CD4-positive, alpha-beta T cell treated with Interleukin-12 subunit alpha and Interleukin-12 subunit beta, for 1 hour (primary cell): ENCODE results near the gene IL1RAPL2.
"Not testable (repeated sequence)": the region's sequence is repeated elsewhere in the genome, so short reads cannot be mapped to it uniquely, and the experiment has no call there.

Source experiments
- DNase-seq: peaks from one replicate; pipeline ENCODE4 v3.0.0-alpha.2; 2020

Gene IL1RAPL2

DNA sequence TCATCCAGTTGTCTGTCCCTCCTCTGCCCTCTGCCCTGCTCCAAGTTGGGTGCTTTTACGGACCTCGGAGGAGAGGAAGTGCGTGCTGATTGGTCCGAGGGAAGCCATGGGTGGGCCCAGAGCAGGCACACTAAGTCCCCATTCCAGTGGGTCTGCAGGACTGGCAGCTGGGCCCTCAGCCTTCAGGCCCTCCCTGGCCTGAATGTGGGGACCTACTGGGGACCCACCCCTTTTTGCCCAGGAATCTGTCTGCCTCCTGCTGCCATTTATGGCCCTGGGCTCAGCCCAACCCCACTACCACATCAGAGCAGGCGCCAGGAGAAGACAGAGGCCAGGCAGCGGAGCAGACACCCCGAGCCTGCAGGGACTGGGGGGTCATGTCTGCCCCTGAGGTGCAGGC is 484.9 kb downstream of the IL1RAPL2 start:
- no peak for DNase-seq

DNA sequence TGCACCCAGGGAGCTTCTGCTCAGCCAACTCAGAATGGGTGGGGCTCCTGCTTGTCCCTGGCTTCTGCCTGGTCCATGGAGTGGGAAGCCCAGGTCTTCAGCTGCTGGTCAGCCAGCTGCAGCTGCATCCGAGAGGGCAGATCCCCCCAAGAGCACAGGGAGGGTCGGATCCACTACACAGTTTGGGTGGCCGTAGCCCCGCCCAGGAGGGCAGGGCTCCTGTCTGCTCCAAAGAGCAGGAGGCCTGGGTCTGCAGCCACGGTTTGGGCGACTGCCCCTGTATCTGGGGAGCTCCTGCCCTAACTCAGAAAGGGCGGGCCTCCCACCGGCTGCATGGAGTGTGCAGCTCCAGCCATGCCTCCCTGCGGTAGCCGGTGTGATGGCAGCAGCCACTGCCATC is 485.4 kb downstream of the IL1RAPL2 start:
- DNase-seq = no peak

DNA sequence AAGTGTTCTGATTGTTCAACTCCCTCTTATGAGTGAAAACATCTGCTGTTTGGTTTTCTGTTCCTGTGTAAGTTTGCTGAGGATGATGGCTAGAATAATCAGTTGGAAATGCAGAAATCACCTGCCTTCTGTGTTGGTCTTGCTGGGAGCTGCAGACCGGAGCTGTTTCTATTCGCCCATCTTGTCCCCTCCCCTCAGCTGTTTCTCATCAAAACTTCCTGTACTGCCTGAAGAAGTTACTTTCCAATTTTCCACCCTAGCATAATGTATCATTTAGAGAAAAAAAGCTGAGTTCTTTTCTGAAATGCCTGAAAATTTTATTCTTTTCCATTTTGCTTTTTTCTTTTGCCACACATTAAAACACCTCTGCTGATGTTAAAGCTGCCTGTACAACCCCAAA is 486.9 kb downstream of the IL1RAPL2 start:
- no peak for DNase-seq

DNA sequence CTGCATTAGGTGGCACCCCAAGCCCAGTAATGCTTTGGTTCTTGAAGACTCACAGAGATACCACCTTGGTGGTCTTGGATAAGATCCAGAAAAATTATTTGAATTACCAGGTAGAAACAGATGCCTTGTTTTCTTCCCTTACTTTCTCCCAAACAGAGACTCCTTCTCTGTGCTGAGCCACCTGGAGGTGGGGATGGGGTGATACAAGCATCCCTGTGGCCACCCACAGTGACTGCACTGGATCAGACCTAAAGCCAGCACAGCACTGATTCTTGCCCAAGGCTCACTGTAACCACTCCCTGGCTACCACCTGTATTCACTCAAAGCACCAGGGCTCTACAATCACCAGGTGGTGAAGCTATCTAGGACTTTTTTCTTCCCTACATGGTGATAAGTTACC is 497.7 kb downstream of the IL1RAPL2 start:
- no peak for DNase-seq

DNA sequence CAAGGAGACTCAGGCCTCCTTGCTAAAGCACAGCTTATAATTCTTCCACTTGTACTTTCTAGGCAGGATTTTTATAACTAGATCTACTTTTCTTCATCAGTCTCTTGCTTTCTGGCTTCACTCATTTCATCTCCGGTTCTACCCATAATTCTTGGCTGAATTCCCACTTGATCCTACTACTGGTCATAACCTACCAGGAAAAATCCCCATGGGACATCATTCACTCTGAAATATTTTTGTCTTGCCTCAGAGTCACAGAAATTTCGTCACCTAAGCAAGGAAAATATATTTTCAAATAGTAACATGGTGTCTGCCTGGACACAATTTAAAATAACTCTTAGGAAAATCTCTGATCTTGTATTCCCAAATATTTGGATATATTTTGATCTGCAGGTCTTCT is 532.2 kb downstream of the IL1RAPL2 start:
- DNase-seq = no peak

DNA sequence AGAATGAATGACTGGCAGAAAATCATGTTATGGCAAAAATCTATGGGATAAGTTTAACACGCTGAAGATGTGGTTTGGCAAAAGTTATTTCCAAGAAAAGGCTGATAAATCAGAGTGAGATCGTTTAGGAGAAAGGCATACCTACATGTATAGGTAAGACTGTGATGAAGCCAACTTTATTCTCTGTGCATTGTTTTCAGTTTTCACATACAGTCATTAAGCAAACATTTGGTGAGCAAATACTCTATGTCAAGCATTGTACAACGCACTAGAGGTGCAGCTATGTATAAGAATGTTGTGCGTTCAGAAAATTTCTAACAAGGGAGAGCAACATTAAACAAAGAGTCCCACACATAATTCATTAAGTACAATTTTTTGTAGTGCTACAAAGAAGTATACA is 532.8 kb downstream of the IL1RAPL2 start:
- DNase-seq = no peak

DNA sequence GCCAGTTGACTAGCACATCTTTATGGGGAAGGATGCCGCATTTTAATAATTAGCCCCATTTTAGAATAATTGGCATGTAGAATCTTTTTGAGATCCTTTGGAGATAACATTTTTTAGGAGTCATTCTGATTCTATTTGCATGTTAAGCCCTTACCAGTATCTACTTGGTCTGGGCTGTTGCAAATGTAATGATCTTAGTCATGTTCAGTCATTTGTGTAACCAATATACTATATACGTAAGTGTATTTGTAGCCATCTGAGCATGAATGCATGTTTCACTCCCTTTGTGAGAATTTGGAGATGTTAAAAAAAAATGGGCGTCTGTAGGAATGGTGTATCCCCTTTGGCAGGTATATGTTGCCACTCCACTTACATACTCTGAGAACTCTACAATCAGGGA is 535.4 kb downstream of the IL1RAPL2 start:
- DNase-seq = no peak

DNA sequence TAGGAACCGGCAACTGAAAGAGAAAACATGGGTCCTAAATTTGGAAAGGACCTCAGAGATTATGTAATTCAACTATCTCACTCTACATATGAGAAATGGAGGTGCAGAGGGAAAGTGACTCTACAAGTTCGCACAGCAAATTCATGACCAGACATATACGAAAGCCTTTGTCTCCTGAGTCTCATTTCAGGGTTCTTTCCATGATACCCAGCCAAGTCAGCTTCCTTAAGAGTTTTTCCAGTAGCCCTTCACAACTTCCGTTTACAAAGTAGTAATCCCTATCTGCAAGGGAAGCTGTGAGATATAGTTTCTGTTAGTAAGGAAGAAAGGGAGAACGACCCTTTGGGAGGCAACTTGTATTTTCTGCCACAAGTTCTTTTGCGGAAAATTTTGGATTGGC is 543.9 kb downstream of the IL1RAPL2 start:
- no peak for DNase-seq

DNA sequence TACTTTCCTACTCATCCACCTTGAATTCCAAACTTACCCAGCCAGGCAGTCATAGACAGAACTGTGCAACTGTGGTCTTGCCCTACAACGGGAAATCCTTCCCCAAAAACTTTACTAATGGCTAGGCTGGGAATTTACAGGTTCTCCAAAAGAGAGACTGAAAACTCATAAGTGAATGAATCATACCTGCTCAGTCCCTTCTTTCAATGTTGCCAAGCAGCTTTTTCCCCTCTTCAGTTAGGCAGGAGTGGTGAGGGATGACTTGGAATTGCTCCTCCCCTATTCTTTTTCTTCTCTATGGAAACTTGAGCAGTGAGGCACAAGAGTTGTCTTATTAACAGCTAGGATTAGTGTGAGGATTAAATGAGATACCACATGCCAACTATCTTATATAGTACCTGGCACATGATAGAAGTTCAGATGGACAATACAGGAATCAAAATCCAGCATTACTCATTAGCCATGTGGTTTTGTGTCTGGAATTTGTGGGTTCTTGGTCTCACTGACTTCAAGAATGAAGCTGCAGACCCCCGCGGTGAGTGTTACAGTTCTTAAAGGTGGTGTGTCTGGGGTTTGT is 548.6 kb downstream of the IL1RAPL2 start:
- DNase-seq = no peak

DNA sequence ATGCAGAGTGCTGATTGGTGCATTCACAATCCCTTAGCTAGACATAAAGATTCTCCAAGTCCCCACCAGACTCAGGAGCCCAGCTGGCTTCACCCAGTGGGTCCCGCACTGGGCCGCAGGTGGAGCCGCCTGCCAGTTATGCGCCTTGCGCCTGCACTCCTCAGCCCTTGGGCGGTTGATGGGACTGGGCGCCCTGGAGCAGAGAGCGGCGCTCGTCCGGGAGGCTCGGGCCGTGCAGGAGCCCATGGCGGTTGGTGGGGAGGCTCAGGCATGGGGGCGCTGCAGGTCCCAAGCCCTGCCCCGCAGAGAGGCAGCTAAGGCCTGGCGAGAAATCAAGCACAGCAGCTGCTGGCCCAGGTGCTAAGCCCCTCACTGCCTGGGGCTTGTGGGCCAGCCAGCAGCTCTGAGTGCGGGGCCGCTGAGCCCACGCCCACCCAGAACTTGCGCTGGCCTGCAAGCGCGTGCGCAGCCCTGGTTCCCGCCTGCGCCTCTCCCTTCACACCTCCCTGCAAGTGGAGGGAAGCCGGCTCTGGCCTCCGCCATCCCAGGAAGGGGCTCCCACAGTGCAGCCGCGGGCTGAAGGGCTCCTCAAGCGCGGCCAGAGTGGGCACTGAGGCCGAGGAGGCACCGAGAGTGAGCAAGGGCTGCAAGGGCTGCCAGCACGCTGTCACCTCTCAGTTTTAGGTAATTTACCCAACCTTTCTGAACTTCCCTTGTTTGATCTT is 549.8 kb downstream of the IL1RAPL2 start:
- not testable (repeated sequence) for DNase-seq

DNA sequence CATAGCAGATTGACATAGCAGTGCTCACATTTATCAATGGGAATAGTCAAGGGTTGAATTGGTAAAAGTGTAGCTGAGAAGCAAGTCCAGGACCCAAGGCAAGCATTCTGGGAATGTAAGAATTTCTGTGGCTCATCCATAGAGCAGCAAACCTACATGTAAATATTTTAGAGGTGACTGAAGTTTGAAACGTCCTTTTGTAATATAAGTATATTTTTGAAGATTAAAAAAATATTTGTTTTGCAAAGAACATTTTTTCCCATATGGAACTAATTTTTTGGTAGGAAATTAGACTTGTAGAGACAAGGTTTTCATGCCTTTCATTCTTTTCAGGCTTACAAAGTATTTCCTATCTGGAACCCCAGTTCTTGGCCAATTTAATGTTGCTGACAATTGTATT is 550.5 kb downstream of the IL1RAPL2 start:
- DNase-seq = no peak

DNA sequence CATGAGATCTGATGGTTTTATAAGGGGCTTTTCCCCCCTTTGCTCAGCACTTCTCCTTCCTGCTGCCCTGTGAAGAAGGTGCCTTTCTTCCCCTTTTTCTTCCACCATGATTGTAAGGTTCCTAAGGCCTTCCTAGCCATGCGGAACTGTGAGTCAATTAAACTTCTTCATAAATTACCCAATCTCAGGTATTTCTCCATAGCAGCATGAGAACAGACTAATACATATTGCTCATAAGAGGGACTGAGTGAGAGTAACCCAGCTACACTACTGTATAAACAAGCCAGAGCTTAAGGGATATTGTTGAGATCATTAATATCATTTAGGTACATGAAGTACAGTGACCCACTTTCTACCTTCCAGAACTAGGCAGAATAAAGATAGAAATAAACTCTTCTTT is 551.6 kb downstream of the IL1RAPL2 start:
- no peak for DNase-seq

DNA sequence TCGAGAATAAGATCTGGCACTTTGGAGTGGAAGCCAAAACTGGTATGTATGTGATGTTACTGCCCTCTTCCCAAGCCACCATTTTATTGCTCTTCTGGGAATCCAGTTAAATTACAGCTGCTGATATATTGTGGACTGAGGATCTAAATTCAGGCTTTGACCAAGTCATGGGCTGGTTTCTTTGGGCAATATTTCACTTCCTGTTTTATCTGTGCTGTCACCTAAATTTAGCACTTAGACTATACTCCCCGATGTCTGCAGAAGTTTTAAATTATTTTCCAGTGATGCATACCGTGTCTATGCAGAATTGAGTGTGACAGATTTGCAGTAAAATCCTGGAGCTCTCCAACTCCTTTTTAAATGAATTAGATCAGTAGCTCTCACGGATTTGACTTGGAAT is 554.5 kb downstream of the IL1RAPL2 start:
- no peak for DNase-seq

DNA sequence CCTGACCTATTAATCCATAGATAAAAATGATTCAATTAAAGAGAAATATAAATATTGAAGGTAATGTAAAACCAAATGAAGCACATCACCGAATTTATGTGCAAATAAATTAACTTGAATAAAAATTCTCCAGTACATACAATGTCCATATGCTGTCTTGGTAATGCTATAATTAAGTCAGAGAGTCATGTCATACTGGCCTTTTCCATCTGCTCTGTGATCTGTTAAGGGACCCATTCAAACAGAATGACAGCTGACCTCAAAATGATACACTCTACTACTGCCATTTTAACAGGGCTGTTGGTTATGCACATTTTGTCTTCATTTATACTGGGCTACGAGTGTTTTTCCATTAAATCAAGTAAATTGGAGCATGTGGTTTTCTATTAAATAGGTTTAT is 555.2 kb downstream of the IL1RAPL2 start:
- no peak for DNase-seq

DNA sequence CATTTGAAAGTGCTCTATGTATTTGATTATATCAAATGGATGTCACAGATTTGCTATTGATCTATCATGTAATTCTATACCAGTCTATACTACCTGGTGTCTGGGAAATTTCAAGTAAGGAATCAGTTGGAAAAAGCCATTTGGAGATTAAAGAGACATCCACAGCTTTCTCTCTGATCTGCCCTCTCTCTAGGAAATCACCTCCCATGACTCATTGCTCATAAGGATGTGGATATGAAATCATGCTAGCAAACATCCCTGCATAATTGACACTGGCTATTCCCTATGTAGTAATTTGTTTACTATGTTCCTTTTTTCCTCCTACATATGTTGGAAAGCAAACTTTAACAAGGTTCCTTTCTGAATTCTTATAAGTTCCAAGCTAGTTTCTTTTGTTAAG is 560.2 kb downstream of the IL1RAPL2 start:
- DNase-seq = no peak

DNA sequence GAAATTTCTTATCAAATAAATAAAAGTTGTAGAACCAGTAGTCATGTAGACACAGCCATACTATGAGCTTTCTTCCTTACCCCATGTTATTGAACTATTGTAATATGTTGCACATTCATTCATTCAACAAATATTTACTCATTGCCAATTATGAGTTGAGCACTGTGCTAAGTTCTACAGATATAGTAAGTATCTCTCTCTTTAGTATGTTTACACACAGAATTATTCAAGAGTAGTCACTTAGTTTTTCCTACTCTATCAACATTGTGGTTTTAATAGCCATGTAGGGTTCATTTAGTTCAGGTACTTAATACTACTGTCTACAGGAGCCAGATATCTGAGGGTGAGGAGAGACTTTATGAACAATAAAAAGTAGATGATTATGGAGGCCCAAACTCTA is 568.3 kb downstream of the IL1RAPL2 start:
- no peak for DNase-seq

DNA sequence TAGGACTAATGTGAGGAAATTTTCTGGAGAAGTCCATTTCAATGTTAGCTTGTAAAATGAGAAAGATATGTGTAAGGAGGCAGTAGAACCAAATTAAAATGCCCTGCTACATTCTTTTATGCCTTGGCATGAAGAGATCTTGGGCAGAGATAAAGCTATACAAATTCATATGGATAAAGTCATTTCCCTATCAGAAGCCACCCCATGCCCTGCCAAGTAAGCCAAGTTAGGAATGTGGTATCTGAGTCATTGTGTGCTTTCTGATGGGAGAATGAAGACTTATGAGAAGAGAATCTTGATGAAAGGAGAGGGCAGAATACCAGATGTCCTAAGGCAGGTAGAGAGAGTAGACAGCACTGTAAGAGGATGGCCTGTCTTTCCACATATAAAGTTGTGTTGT is 570.8 kb downstream of the IL1RAPL2 start:
- DNase-seq = no peak

DNA sequence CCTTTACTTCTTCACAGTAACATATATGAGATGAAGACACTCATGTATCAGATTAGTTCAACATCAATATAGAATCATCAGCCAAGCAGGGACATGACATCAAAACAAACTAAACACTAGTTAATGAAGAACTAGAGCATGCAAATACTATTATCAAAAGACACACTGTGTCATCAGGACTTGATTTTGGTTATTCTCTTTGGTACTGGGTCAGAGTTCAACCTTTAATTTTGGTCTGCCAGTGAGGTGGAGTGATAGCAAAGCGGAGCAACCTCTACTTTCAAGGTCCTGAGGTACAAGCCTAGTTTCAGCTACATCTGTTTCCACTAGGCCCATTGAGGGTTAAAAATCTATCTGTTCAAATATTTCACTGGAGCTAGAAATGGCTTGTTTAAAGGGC is 584.0 kb downstream of the IL1RAPL2 start:
- no peak for DNase-seq

DNA sequence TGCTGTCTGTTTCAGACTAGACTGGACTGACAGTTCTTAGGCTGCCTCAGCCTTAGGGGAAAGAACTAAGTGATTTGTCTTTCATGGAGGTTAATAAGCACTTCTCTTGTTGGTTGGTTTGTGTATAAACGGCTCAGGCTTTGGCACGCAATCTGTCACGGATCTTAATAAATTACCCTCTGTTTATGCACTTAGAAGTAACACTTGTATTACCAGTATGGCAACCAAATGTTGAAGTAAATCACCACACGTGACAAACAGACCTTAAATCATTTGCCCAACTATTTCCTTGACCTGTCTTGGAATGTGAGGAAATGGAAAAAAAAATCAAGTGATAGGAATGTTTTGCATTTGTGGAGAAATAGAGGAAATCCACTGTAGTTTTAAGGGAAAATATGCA is 584.6 kb downstream of the IL1RAPL2 start:
- DNase-seq = no peak

DNA sequence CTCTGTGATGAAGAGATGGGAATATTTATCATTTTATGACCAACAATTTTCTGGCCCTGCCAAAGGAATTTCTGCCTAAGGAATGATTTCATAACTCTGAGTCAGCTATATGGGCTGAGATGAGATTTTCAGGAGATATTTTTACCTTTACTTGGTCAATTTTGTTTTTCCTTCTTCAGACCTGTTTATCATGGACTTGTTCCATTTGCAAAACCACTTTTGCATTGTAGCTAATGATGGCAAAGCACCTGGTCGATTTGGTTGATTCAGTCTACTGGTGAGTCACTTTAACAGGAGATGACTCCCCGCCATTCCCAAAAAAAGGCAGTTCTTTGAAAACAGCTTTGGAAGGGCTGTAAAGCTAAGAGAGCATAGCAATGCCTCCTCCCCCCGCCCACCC is 601.2 kb downstream of the IL1RAPL2 start:
- no peak for DNase-seq

DNA sequence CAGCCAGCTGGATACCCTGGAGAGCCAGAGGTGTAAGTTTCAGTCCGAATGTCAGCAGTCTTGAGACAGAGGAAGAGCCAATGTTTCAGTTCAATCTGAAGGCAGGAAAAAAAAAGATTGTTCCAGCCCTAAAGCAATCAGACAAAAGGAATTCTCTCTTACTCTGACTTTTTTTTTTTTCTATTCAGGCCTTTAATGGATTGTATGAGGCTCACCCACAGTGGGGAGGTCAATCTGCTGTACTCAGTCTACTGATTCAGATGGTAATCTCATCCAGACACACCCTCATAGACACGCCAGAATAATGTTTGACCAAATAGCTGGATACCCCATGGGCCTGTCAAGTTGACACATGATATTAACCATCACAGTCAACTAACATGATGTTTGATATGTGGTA is 602.6 kb downstream of the IL1RAPL2 start:
- DNase-seq = no peak

DNA sequence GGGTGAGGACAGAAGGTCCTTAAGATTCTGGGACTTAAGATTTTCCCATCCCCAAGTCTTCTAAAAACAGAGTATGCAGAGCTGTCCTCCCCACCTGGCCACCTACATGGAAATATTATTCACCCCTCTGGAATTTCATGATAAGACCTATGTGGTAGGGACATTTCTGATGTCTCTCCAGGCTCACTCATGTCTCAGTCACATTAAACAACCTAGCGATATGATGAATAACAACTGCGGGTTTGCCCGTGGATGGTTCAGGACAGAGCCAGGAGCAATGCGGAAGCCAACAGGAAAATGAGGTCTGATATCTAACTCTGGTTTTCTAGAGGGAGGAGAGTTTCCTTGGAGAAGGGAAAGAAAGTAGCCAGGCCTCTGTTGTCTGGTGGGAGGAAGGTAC is 607.1 kb downstream of the IL1RAPL2 start:
- no peak for DNase-seq

DNA sequence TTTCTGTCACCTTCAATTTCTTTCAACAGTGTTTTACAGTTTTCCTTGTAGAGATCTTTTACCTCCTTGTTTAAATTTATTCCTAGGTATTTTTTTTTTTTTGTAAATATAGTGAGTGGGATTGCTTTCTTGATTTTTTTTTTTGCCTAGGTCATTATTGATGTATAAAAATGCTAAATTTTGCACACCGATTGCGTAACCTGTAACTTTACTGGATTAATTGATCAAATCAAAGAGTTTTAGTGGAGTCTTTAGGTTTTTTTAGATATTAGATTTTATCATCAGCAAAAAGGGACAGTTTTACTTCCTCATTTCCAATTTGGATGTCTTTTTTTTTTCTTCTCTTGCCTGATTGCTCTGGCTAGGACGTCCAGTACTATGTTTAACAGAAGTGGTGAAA is 613.6 kb downstream of the IL1RAPL2 start:
- DNase-seq = no peak

DNA sequence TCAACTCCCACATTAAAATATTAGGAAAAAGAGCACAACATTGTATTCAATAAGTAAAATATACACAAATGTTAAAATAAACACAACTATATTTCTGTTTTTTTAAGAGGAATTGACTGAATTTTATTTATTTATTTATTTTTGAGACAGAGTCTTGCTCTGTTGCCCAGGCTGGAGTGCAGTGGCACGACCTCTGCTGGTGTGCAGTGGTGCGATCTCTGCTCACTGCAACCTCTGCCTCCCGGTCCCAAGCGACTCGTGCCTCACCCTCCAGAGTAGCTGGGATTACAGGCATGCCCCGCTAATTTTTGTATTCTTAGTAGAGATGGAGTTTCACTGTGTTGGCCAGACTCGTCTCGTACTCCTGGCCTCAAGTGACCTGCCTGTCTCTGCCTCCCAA is 623.1 kb downstream of the IL1RAPL2 start:
- DNase-seq = no peak

DNA sequence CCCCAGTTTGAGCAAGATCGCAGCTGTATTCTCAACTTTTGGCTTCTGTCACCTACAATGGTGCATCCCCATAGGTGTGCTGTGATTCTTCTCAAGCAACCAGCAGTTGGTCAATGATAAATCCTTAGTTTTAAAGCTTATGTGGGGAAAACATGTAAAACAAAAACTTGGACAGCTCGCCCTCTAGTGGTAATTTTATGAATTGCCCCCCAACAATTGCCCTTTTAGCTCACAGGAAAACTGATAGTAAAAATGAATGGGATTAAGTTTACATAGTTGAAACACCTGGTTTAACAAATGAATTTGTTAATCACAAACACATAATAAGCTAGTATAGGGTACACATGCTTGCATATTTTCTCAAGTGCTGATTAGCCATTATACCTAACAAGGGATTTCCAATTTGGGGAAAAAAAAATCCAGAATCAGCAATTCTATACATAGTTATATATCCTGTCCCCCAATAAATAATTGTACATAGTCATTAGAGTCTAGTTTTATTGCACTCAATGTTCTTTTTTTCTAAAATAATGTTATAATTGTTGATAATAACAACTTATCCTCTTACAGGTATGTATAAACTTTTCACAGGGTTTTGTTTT is 624.4 kb downstream of the IL1RAPL2 start:
- DNase-seq = peak; percentile 3
